ENCODE data around the gene MCRIP1. TPM values are rescaled to one million over a fixed set of nuclear protein-coding genes. Genes with fewer than 3 reads are reported as not detected.
A peak's percentile ranks its signal among the peaks of the same experiment; 100 is the strongest.

Gene MCRIP1, protein sequence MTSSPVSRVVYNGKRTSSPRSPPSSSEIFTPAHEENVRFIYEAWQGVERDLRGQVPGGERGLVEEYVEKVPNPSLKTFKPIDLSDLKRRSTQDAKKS
- total RNA-seq (100 to 1,000 TPM in 2 of 4 donors, 10 to 100 TPM in 2; 88.1 to 120 (median 96.5) TPM), polyA plus RNA-seq (146 TPM)
- long read RNA-seq, donor 1, transcript MCRIP1-207 (4 exons, 2,775 nt), result minor isoform, 7 of 101 reads
- long read RNA-seq, donor 1, transcript MCRIP1-201 (5 exons, 1,209 nt), result major isoform, 76 of 101 reads
- long read RNA-seq, donor 1, transcript MCRIP1-203 (6 exons, 925 nt), result minor isoform, 11 of 101 reads
- long read RNA-seq, donor 1, partial matches to known transcripts, result 1 of 101 reads
- long read RNA-seq, donor 1, other reads (novel, unspliced or antisense), result 5 of 101 reads
- long read RNA-seq, donor 2, transcript MCRIP1-203 (6 exons, 925 nt), result minor isoform, 12 of 97 reads
- long read RNA-seq, donor 2, transcript MCRIP1-207 (4 exons, 2,775 nt), result minor isoform, 5 of 97 reads
- long read RNA-seq, donor 2, transcript MCRIP1-201 (5 exons, 1,209 nt), result major isoform, 69 of 97 reads
- long read RNA-seq, donor 2, partial matches to known transcripts, result 2 of 97 reads
- long read RNA-seq, donor 2, other reads (novel, unspliced or antisense), result 6 of 97 reads
- long read RNA-seq, donor 3, transcript MCRIP1-206 (4 exons, 1,123 nt), result minor isoform, 6 of 166 reads
- long read RNA-seq, donor 3, transcript MCRIP1-203 (6 exons, 925 nt), result minor isoform, 20 of 166 reads
- long read RNA-seq, donor 3, transcript MCRIP1-207 (4 exons, 2,775 nt), result minor isoform, 19 of 166 reads
- long read RNA-seq, donor 3, transcript MCRIP1-201 (5 exons, 1,209 nt), result major isoform, 106 of 166 reads
- long read RNA-seq, donor 3, partial matches to known transcripts, result 2 of 166 reads
- long read RNA-seq, donor 3, other reads (novel, unspliced or antisense), result 6 of 166 reads
- long read RNA-seq, donor 4, transcript MCRIP1-201 (5 exons, 1,209 nt), result major isoform, 51 of 80 reads
- long read RNA-seq, donor 4, transcript MCRIP1-206 (4 exons, 1,123 nt), result minor isoform, 5 of 80 reads
- long read RNA-seq, donor 4, transcript MCRIP1-203 (6 exons, 925 nt), result minor isoform, 14 of 80 reads
- long read RNA-seq, donor 4, partial matches to known transcripts, result 0 of 80 reads
- long read RNA-seq, donor 4, other reads (novel, unspliced or antisense), result 2 of 80 reads

DNA sequence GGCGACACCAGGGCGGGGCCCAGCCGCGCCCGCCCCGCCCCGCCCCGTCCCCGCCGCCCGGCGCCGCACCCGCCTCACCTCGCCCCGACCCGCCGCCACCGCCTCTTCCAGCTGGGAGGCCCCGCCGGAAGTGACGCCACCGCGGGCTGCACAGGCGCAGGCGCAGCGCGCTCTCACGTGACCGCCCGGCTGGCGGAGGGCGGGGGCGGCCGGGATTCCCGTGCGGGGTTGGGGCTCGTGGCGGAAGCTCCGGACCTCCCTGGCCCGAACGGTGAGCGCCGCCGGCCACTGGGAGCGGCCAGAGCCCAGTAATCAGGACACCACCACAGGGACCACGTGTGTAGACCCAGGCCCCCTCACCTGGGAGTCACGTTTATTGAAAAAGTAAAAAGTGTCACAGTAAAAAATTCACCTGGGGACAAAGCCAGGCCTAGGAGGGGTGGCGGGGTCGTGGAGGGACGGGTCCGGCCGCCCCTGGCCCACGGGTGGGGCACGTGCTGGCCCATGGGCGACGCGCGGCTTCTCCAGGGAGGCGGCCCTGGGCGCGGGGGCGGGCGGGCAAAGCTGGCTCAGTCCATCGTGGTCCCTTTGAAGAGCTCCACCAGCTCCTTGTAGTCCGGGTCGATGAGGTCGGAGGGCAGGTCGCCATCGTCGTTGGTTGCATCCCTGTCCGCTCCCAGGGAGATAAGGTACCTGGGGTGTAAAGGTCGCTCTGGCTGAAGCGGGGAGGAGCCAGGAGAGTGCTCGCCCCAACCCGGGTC is at the start of gene MCRIP1:
Gene MCRIP1 (minus strand): TSS at position 132 of the 761 bp plus-strand sequence. CDS start 8,785 bp downstream, outside the sequence.
- peak within 1 kb of the TSS; percentile 93 for H3K27ac ChIP-seq (ENCODE audit: low read length)
- WGBS, result 3% methylated on average over 76 of the region's 76 CpGs
- peaks cover 6% of the 10 kb centered on the region for H3K4me1 ChIP-seq (ENCODE audit: control insufficient read depth, insufficient read depth, low read length)
- no peaks in the 10 kb centered on the region for H3K27me3 ChIP-seq (ENCODE audit: control insufficient read depth, insufficient read depth)
- peak; percentile 91 for ATAC-seq
- H3K4me3 ChIP-seq (ENCODE audit: low read length), result peak within 1 kb of the TSS; percentile 94
- no peaks in the 10 kb centered on the region for H3K9me3 ChIP-seq (ENCODE audit: control insufficient read depth, low read length)
- intact Hi-C loops (cut with DNase I), result no loop called here
- peak; percentile 97 to 99 (median 98) for DNase-seq

DNA sequence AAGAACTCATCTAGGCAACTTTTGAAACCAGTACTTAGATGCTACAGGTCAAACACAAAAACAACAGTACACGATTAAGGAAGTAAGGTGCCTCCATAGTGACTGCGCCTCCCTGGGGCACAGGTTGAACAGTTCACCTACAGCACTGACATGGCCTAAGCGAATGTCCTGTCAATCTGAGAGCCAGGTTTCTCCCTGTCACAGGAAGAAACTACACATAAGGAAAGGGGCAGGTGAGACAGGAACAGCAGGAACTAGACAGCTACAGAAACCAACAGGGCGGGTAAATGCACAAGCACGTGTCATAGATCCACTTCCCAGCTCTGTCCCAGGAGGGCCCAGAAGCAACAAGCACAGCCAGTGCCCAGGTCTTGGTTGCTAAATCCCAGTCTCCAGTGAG is 46.0 kb upstream of the MCRIP1 start:
- intact Hi-C loops (cut with DNase I), result no loop called here
- DNase-seq (no peak), ATAC-seq (no peak)
- Histone ChIP-seq H3K4me1 (ENCODE audit: control insufficient read depth, insufficient read depth, low read length) (no peaks in the 10 kb centered on the region), H3K27ac (ENCODE audit: low read length) (no peak overlapping the region), H3K9me3 (ENCODE audit: control insufficient read depth, low read length) (no peaks in the 10 kb centered on the region), H3K4me3 (ENCODE audit: low read length) (no peak overlapping the region), H3K27me3 (ENCODE audit: control insufficient read depth, insufficient read depth) (no peaks in the 10 kb centered on the region)
- 89% methylated on average over 5 of the region's 5 CpGs for WGBS

DNA sequence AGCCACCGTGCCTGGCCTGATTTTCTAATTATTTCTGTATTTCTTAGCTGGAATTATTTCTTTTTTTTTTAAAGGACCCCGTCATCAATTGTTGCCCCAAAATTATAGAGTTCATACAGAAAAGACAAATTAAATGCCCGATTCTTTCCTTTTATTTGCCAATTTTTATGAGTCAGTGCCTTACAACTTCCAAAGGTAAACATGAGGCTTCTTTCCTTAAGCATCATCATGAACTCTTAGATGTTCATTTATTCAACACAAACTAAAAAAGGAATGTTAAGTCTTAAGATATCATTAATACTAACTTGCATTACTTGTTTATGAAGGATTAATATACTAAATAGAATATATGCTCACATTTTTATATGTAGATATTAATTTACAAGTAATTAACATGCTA is 45.2 kb upstream of the MCRIP1 start:
- intact Hi-C loops (cut with DNase I), result no loop called here
- ATAC-seq, result no peak
- Histone ChIP-seq H3K4me3 (ENCODE audit: low read length) (no peak overlapping the region), H3K9me3 (ENCODE audit: control insufficient read depth, low read length) (no peaks in the 10 kb centered on the region), H3K27me3 (ENCODE audit: control insufficient read depth, insufficient read depth) (no peaks in the 10 kb centered on the region), H3K4me1 (ENCODE audit: control insufficient read depth, insufficient read depth, low read length) (no peaks in the 10 kb centered on the region), H3K27ac (ENCODE audit: low read length) (no peak overlapping the region)
- WGBS, result 94% methylated on average over 3 of the region's 3 CpGs
- no peak for DNase-seq

DNA sequence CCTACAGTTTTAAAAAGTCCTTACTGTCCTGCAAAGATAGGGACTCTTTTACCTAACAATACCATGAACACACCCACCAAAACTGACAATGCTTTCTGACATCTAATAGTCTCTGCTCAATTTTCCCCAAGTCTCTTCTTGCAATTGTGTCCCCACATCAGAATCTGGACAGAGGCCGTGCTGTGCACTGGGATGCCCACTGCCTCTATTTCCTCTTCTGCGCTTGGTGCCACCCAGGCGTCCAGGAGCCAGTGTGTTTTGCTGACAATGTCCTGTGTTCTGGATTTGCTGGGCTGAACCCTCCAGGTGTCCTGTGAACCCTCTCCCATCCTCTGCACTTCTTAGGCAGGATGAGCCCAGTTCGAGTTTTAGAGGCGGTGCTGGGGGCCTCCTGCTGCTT is 44.5 kb upstream of the MCRIP1 start:
- intact Hi-C loops (cut with DNase I), result no loop called here
- no peaks in the 10 kb centered on the region for H3K9me3 ChIP-seq (ENCODE audit: control insufficient read depth, low read length)
- no peak overlapping the region for H3K27ac ChIP-seq (ENCODE audit: low read length)
- no peaks in the 10 kb centered on the region for H3K27me3 ChIP-seq (ENCODE audit: control insufficient read depth, insufficient read depth)
- no peak for DNase-seq
- no peaks in the 10 kb centered on the region for H3K4me1 ChIP-seq (ENCODE audit: control insufficient read depth, insufficient read depth, low read length)
- WGBS, result 95% methylated on average over 5 of the region's 5 CpGs
- ATAC-seq, result no peak
- H3K4me3 ChIP-seq (ENCODE audit: low read length), result no peak overlapping the region

DNA sequence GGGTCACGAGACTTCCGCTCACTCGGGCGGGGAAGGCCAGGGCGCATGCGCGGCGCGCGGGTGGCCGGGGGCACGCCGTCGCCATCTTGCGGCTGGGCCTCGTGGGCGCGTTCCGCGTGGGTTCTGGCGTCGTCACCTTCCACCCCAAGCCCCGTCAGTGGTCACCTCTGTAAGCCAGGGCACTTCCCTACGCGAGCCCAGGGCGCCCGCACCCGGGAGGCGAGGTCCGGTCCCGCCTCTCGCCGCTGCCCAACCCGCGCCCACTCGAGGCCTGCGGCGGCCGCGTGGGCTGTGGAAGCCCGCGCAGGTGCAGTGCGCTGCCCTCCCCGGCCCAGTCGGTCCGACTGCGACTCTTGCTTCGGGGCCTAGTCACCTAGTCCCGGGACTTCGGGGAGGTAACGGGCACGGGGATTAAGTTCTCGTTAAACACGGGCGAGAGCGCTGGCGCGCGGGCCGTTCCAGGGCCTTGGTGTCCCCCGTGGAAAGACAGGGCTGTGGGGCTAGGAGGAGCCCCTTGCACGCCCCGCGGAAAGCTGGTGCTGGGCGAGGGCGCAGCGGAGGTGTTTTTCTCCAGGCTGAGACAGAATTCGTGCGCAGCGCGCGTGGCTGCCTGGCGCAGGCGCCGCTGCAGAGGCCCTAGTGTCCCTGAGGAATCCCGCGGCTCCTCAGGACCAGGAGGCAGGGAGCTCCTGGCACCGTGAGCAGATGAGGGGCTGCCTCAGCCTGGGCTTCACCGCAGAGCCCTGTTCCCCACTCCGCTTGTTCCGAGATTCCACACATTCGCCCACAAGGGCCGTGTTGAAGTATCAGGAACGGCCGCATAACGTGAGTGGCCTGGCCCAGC is 38.5 kb upstream of the MCRIP1 start:
- DNase-seq (peak; percentile 97 to 99 (median 99)), ATAC-seq (peak; percentile 37 to 43)
- intact Hi-C loops (cut with DNase I), result no loop called here
- WGBS, result under 1% methylated on average over 86 of the region's 86 CpGs
- no peaks in the 10 kb centered on the region for H3K27me3 ChIP-seq (ENCODE audit: control insufficient read depth, insufficient read depth)
- H3K9me3 ChIP-seq (ENCODE audit: control insufficient read depth, low read length), result no peaks in the 10 kb centered on the region
- no peaks in the 10 kb centered on the region for H3K4me1 ChIP-seq (ENCODE audit: control insufficient read depth, insufficient read depth, low read length)
- H3K27ac ChIP-seq (ENCODE audit: low read length), result peak overlapping the region; percentile 84
- peak overlapping the region; percentile 97 for H3K4me3 ChIP-seq (ENCODE audit: low read length)

DNA sequence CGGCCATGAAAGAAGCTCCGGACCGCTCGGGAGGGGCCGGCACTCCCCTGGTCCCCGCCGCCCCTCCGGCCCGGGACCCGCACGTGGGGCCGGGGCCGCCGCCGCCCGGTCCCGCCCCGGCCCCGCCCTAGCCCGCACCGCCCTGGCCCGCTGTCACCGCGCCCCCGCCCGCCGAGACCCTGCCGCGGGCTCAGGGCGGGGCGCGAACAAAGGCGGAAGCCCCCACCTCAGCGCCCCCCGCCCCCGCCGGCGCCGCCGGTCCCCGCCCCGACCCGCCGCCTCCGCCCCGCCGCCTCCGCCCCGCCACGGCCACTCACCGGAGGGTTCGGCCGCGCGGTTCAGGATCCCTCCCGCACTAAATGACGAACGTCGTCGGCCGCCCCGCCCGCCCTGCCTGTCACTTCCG is 37.9 kb upstream of the MCRIP1 start, which contains the start of gene ARHGDIA:
Gene ARHGDIA (minus strand): TSS at position 357 of the 406 bp plus-strand sequence. CDS start 1,407 bp downstream, outside the sequence.
- Histone ChIP-seq H3K4me3 (ENCODE audit: low read length) (peak within 1 kb of the TSS; percentile 97), H3K9me3 (ENCODE audit: control insufficient read depth, low read length) (no peaks in the 10 kb centered on the region), H3K27me3 (ENCODE audit: control insufficient read depth, insufficient read depth) (no peaks in the 10 kb centered on the region), H3K4me1 (ENCODE audit: control insufficient read depth, insufficient read depth, low read length) (no peaks in the 10 kb centered on the region), H3K27ac (ENCODE audit: low read length) (peak within 1 kb of the TSS; percentile 94)
- DNase-seq (no peak), ATAC-seq (peak; percentile 60 to 67)
- WGBS, result 1% methylated on average over 64 of the region's 64 CpGs
- intact Hi-C loops (cut with DNase I), result no loop called here

DNA sequence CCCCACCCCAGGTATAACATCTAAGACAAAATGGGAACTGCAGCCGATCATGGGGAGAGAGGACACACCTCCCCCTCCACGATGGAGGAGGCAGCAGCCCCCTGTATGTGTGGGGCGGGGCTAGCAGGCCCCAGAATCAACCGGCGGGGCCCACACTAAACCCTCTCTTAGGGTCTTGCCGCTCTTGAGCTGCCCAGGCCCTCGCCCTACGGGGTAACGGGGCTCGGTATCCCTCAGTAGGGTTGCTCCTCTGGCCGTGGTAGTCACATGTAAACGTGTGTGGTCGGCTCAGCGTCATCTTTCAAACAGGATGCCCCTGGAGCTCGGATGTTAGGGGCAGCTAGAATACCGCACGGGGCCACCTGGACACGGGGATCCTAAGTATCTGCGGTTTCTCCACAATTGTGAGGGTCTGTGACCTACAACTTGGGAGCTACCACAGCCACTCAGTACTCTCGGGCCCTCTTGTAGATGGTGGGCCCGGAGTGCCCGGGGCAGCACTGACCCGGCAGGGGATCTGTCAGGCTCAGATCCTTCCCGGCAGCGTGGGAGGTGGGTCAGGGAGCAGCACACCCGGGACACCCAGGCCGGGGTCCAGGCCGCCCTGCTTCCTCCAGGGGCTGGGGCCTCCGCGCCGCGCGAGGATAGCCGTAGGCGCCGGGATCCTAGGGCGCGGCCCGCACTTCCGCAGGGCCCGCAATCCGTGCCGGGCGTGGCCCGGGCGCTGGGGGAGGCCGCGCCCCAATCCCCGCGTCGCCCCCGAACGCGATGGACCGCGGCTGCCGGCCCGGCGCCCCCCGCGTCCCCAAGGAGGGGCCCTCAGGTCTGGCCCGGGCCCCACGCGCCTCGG is 37.3 kb upstream of the MCRIP1 start:
- 2% methylated on average over 65 of the region's 65 CpGs for WGBS
- ATAC-seq, result peak; percentile 0 to 5
- no peaks in the 10 kb centered on the region for H3K27me3 ChIP-seq (ENCODE audit: control insufficient read depth, insufficient read depth)
- H3K4me1 ChIP-seq (ENCODE audit: control insufficient read depth, insufficient read depth, low read length), result no peaks in the 10 kb centered on the region
- intact Hi-C loops (cut with DNase I), result no loop called here
- no peaks in the 10 kb centered on the region for H3K9me3 ChIP-seq (ENCODE audit: control insufficient read depth, low read length)
- peak overlapping the region; percentile 97 for H3K4me3 ChIP-seq (ENCODE audit: low read length)
- DNase-seq, result peak; percentile 62 to 83 (median 81)
- peak overlapping the region; percentile 94 for H3K27ac ChIP-seq (ENCODE audit: low read length)

DNA sequence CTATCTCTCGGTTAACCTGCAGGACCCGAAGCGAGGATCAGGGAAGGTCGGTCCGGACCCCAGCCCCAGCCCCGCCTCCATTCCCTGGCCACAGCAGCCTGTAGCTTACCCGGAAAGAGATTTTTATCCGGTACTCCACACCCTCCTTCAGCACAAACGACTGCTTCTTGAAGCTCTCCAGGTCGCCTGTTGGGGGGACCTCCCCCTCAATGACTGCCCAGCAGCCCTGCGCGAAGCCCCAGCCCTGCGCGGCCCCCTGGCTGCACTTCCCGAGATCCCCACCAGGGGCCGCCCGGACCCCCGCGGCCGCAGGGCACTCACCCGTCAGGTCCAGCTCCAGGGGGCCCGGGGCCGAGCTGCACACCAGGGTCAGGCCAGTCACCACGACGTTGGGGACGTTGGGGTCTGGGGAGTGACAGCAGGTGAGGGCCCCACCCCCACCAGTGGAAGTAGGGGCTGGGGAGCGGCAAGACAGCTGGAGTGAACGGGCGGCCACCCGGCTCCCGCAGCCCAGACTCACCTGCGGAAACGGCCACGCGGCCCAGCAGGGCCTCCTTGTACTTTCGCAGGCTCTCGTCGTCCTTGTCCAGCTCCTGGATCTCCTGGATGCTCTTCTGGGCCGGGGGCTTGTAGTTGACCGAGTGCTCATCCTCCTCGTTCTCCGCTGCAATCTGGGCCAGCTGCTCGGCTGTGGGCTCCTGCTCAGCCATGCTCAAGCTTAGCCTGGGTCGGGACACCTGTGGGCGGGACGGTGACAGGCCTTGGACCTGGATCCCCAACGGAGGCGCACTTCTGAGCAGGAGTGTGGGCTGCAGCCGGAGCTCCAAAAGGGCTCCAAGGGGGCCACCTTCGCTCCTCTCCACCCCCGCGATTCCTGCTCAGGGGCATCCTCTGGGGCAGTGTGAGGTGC is 36.4 kb upstream of the MCRIP1 start:
- WGBS, result 35% methylated on average over 52 of the region's 52 CpGs
- Histone ChIP-seq H3K27me3 (ENCODE audit: control insufficient read depth, insufficient read depth) (no peaks in the 10 kb centered on the region), H3K4me3 (ENCODE audit: low read length) (peak overlapping the region; percentile 97), H3K9me3 (ENCODE audit: control insufficient read depth, low read length) (no peaks in the 10 kb centered on the region), H3K4me1 (ENCODE audit: control insufficient read depth, insufficient read depth, low read length) (no peaks in the 10 kb centered on the region), H3K27ac (ENCODE audit: low read length) (peak overlapping the region; percentile 5)
- peak; percentile 1 to 27 for ATAC-seq
- intact Hi-C loops (cut with DNase I), result no loop called here
- DNase-seq, result peak; percentile 52 to 86 (median 80)
